GM18508 (cell line): ENCODE results near the gene MX2.

Experiments used
- ATAC-seq: cut with Tn5 transposase; IDR thresholded peaks from one replicate; pipeline ENCODE4 v1.9.1; 2021; ENCODE audit warnings: moderate number of reproducible peaks; ENCODE audit not compliant: insufficient read depth, unreplicated experiment

Gene MX2

DNA sequence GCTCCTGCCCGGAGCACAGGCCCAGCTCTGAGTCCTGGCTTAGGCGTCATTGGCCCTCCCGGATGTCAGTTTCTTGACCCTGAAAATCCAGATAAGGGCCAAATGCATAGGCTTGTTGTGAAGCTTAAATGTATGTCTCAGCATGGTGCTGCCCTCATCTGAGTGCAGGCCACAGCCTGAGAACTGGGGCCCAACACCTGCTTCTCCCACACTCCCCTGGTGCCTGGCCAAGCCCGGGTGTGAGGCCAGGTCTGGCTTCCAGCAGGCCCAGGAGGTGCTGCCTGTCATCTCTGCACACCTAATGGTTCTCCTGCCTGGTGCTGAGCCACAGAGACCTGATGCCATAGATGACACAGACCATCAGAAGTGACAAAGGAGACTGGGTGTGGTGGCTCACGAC lies 14.0 kb downstream of the MX2 start:
- no peak for ATAC-seq

DNA sequence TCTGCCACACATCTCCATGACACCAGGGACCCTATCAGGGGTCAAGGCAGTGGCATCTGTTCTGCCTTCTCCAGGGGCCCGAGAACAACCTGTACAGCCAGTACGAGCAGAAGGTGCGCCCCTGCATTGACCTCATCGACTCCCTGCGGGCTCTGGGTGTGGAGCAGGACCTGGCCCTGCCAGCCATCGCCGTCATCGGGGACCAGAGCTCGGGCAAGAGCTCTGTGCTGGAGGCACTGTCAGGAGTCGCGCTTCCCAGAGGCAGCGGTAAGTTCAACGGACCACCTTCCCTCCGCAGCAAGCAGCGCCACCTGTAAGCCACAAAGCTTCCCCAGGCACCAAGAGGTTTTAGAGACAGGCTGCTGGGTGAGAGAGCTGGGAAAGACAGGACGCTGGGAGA lies 15.9 kb downstream of the MX2 start:
- no peak for ATAC-seq

DNA sequence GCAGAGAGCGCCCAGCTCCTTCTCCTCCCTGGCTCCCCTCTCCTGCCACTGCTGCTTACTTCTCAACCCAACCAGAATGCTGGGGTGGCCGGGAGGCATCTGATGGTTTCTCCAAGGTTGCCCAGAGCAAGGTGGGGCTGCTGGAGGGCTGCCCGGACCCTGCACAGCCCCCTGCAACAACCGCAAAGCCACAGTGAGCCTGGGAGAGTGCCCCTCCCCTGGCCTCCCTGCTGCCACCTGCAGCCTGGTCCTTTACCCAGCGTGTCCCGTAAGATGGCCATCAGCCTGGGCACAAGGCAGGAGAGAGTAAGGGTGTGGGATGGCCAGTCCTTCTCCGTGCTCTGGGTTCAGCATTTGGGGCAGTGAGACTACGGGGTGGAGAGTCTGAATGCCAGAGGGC lies 17.0 kb downstream of the MX2 start:
- ATAC-seq, result no peak

DNA sequence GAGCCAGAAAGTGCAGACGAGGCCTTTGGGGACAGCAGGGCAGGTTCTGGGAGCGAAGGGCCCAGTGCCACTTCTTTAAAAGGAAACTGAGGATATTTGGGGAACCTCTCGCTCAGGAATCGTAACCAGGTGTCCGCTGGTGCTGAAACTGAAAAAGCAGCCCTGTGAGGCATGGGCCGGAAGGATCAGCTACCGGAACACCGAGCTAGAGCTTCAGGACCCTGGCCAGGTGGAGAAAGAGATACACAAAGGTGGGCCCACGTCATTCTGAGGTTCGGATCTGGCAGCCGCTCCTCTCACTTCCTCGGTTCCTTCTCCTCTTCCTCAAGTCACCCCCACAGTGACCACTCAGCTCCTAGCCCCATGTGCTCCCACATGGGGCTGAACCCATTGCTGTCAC lies 18.1 kb downstream of the MX2 start:
- ATAC-seq, result no peak

DNA sequence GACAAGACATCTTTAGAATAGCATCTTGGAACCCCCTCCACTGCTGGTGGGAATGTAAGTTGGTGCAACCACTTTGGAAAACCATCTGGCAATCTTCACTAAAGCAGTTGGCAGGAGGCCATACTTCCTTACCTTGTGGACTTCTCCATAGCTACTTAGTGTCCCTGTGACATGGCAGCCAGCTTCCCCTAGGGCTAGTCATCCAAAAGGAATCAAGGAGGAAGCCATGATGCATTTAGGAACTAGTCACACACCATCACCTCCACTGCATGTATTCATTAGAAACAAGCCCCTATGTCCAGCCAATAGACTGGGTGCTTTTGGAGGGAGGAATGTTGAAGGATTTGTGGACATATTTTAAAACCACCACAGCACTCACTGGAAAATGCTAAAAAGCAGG lies 19.9 kb downstream of the MX2 start:
- no peak for ATAC-seq

DNA sequence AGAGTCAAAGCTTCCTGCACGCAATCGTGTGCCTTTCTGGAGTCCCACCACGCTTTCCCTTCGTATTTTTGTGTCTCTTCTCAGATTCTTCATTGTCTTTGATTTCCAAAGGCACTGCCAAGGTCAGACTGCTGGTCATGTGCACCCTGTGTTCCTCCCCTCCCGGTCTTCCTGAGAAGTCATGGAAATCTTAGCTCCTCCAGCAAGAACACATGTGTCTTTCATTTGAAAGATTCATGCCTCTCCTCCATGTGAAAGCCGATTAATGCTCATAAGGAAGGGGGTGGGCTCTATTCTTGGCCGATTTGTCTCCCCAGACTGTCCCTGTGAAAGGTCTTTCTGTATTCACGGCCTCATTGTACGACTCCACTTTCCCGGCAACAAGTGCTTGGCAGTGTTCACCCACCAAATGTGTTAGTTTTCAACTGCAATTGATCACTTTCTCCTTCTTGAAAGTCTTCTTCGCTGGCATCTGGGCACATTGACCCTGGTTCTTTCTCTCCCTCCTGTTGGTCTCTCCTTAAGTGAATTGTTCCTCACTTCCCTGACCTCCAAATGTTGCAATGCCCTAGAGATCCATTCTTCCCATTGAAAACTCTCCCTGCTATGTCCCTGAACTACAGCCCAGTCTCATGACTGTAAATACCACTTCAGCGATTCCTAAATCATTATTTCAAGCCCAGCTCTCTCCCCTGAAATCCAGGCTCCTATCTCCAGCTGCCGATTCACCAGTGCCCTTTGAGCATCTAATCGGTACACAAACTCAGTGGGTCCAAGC lies 25.4 kb downstream of the MX2 start:
- no peak for ATAC-seq

DNA sequence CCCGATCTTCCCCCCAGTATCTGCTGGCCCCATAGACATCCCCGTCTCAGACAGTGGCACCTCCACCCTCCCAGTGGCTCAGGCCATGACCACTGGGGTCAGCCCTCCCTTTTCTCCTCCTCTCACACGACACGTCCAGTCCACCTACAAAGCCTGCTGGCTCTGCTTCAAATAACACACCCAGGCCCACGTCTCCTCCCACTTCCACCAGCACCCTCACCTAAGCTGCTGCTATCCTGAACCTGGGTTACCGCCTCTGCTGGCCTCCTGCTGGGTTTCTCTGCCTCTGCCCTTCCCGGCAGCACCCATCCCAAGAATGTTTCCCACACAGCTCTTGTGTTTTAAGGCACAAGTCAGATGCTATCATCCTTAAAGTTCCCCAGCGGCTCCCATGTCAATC lies 26.0 kb downstream of the MX2 start:
- ATAC-seq, result no peak

DNA sequence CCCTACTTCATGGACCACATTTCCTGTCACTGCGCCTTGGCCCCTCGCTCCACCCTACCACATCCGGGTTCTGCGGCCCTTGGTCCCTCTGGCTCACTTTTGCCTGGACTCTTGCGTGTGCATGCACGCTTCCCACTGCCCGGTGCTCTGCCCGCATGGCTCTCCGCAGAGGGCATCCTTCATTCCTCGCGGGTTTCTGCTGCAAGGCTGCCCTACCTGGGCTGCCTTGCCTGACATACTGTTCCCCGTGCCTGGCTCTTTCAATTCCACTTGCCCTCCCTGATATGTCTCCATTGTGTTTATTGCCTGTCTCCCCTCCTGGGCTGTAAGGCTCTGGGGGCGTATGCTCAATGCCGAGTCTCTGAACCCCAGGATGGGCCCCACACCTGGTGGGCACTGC lies 26.4 kb downstream of the MX2 start:
- no peak for ATAC-seq

DNA sequence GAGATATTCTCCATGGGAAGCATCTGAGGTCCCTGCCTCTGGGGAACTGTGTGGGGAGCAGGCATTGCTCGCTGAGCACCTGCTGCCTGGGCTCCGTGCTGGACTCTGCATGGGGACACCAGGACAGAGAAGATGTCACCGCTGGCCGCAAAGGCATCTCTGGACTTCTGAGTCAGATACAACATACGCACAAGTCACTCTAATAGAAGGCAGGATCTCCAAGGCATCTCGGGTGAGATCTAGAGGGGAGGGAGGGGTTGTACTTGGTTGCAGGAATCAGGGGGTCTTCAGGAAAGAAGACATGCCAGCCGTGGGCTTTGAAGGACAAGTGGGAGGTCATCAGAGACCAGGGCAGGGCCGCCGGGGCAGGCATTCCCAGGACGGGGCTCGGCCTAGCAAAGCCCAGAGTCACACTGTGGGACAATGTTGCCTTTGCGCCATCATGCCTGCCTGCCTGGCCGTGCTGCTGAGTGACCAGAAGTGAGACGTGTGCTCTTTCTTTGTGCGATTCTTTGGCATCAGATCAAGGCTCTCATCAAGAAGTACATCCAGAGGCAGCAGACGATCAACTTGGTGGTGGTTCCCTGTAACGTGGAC lies 28.3 kb downstream of the MX2 start:
- no peak for ATAC-seq

DNA sequence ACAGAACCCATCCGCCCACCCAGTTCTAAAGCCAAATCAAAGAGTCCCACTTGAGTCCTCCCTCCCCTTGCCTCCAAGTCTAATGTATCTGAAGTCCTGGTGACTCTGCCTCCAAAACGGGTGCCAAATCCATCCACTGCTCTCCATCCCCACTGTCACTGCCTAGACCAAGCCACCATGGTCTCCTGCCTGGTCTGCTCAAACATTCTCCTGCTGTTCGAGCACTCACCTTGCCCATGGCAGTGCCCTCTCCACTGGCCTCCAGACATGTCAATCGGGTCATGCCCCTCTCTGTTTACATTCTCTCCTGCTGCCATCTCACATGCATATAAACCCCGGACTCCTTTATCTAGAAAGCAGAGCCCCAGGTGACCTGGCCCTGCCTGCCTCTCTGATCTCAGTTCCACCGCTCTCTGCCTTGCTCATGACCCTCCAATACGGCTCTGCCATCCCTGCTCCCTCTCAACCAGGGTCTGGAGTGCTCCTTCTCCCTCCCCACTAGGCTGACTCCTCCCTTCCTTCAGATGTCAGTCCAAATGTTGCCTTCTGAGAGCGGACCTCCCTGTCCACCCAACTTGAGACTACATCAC lies 32.1 kb downstream of the MX2 start:
- ATAC-seq, result no peak

DNA sequence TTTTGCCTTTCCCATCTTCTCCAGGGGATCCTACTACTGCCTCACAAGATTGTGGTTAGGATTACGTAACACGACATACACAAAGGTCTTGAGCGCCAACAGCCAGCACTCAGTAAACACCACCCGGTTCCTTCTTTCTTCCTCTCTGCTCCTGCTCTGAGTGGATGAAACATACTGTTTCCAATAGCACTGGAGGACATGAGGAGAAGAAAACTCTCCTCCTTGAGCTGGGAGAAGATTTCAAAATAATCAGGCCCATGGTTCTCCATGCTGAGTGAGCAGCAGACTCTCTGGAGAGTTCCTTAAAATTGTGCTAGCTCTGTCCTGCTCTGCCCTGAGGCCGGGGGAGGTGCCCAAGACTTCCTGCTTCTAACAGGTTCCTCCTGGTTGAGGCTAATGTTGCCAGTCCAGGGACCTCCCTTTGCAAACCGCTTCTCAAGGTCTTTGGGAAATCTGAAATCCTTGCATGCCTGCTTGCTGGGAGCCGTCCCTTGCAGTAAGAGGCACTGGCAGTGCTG lies 34.8 kb downstream of the MX2 start:
- no peak for ATAC-seq

DNA sequence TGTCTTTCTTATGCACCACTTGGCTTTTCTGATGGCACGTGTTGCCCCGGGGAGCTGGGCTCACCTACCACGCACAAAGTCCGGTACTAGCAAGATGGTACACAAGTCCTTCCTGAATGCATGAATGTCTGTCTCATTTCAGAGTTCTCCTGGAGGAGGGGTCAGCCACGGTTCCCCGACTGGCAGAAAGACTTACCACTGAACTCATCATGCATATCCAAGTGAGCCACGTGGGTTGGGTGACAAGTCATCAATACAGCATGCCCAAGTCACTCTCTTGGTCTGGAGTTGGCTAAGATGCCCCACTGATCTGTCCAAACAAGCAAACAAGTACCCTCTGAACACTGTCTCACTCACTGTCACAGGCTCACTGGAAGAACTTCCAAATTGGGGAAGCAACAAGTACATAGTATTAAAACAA lies 35.7 kb downstream of the MX2 start:
- no peak for ATAC-seq

DNA sequence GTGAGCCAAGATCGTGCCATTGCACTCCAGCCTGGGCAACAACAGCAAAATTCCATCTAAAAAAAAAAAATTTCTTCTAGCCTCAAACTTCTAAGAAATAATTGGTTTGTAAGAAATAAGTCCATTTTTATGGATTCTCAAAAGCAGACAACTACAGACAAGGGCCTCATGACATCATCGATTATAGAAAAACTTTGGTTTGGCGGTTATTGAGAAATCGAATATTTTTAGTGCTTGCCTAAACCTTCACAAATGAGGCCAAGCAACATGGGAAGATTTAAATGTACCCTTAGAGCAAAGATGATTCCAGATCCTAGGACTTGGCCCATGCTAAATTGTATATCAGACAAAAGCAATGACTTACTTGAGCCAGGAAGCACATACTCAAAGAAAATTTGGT lies 36.4 kb downstream of the MX2 start:
- no peak for ATAC-seq

DNA sequence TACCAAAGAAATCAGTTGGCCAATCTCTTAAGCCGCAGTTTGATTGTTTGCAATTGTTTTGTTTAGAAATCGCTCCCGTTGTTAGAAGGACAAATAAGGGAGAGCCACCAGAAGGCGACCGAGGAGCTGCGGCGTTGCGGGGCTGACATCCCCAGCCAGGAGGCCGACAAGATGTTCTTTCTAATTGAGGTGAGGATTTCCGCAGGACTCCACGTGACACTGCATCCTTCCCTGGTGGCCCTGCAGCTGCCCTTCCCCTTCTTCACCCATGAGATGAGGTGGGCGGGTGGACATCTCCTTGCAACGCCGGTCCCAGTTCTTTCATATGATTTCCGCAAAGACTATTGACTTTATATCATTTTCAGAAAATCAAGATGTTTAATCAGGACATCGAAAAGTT lies 37.0 kb downstream of the MX2 start:
- no peak for ATAC-seq

DNA sequence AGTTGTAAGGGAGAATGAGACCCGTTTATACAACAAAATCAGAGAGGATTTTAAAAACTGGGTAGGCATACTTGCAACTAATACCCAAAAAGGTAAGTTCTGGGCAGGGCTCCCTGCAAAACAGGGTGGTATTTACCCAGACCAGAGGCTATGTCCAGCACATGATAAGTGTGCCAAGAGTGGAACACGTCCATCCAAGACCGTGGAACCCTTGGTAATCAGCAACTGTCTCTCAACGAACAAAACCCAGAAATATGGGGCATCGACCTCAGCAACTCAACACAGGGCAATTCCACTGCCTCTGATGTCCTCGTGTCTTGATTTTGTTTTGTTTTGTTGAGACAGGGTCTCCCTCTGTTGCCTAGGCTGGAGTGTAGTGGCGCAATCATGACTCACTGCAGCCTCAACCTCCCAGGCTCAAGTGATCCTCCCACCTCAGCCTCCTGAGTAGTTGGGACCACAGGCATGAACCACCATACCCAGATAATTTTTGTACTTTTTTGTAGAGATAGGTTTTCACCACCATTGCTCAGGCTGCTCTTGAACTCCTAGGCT lies 37.5 kb downstream of the MX2 start:
- ATAC-seq, result no peak

DNA sequence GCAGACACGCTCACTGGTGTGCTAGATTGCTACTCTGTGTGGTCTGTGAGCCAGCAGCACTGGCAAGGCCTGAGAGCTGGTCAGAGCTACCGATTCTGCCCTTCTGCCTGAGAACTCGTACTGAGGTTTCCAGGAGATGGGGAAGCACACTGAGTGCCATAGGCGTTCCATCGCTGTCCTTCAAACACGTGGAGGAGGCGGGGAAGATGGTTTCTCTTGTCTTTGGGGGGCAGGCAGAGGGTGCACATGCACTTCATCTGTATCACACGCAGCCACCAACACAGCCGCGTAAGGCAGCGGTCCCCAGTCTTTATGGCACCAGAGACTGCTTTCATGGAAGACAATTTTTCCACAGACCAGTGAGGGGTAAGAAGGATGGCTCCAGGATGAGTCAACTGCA lies 40.4 kb downstream of the MX2 start:
- no peak for ATAC-seq

DNA sequence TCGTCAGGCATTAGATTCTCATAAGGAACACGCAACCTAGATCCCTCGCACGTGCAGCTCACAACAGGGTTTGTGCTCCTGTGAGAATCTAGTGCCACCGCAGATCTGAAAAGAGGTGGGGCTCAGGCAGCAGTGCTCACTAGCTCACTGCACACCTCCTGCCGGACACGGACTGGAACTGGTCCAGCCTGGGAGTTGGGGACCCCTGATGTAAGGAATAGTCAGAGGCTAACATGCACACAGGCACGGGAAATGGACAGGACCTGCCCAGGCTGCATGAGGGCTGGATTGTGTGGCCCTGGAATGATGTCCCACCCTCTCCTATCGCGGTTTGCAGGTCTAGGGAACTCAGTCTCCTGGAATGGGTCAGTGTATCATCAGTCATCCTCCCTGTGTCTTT lies 41.0 kb downstream of the MX2 start:
- ATAC-seq, result no peak

DNA sequence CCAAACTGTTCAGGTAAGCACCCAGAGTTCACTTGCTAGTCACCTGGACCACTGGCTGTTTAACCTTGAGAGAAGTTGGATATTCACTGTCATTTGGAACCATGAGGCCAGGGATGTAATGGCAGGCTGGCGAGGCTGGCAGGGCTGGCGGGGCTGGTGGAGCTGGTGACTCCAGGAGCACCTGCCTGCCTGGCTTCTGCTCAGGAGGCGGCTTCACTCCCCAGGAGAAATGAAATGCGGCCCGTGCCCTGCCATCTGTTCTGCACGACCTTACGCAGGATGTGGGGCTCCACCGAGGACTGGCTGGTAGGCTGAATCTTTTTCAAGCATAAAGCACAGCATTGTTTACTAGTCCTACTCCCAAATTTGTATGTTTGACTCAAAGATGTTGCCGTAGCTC lies 41.5 kb downstream of the MX2 start:
- ATAC-seq, result no peak

DNA sequence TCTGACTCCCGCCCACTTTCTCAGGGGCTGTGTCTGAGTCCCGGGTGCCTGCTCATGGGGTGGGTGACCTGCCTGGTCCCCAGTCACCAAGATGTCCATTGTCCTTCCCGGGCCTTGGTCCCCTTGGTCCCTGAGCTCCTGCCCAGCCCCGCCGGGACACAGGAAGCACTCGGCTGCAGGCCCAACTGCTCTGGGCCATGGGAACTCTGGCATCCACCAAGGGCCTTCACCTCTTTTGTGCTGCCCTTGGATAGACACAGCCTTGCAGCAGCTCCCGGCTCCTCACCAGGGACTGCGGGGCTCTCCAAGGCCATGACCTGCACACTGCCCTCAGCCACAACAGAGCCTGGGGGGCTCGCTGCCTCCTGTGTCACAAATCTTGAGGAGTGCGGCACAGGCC lies 42.1 kb downstream of the MX2 start:
- no peak for ATAC-seq

DNA sequence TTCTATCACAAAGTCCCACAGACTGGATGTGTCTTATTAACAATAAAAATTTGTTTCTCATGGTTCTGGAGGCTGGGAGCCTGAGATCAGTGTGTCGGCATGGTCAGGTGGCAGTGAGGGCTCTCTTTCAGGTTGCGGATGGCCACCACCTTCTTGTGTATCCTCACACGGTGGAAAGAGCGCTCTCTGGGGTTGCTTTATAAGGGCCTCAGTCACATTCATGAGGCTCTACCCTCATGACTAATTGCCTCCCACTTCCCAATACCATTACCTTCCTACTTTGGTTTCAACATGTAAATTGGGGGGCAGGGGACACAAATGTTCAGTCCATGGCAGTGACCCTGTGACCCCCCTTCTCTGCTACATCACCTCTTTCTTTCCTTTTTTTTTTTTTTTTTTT lies 43.5 kb downstream of the MX2 start:
- no peak for ATAC-seq

DNA sequence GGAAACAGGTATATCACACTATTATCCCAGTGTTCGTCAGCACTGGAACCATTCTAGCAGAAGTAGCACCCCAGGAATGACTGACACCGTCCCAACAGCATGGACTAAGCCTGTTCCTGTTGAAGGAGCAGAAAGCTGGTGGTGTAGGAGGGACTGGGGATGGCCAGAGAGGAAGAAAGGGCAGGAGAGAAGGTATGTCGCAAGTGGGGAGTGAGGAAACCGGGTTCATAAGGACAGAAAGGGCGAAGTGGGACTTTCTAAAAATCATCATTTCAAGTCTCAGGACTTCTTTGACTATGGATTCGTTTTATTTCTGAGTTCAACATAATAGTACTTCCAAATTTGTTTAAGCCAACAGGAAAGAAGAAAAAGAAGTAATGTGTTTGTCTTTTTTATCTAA lies 44.5 kb downstream of the MX2 start:
- ATAC-seq, result no peak
